NT2/D1 (cell line): Measurements from ENCODE around the gene CPA3.

Experiments
- SUZ12 ChIP-seq: IDR thresholded peaks from 2 replicates; pipeline ENCODE4 v1.6.1; 2011; ENCODE audit not compliant: insufficient read length, insufficient read depth; ENCODE audit errors: extremely low read depth
- YY1 ChIP-seq: IDR thresholded peaks from 2 replicates; pipeline ENCODE4 v1.6.1; 2011; ENCODE audit not compliant: insufficient read length, insufficient read depth
- ZNF274 ChIP-seq: IDR thresholded peaks from 2 replicates; pipeline ENCODE4 v1.6.1; 2011; ENCODE audit warnings: mild to moderate bottlenecking, low read depth, low read length

GRCh38 chr3:148866261-148866660 is 1.2 kb downstream of the CPA3 start:
- TF ChIP-seq YY1 (no peak), ZNF274 (no peak), SUZ12 (no peak)
